ENCODE measurements around the gene RASGEF1C.
A peak's percentile ranks its signal among the peaks of the same experiment; 100 is the strongest.
"Not testable (repeated sequence)": the region's sequence is repeated elsewhere in the genome, so short reads cannot be mapped to it uniquely, and the experiment has no call there.

The RASGEF1C gene

GRCh38 chr5:180135128-180135955 is 73.7 kb downstream of the RASGEF1C start:
- DNase-seq, result peak; percentile 94 to 98

GRCh38 chr5:180133971-180134508 is 75.0 kb downstream of the RASGEF1C start:
- DNase-seq, result peak; percentile 24 to 34

DNA sequence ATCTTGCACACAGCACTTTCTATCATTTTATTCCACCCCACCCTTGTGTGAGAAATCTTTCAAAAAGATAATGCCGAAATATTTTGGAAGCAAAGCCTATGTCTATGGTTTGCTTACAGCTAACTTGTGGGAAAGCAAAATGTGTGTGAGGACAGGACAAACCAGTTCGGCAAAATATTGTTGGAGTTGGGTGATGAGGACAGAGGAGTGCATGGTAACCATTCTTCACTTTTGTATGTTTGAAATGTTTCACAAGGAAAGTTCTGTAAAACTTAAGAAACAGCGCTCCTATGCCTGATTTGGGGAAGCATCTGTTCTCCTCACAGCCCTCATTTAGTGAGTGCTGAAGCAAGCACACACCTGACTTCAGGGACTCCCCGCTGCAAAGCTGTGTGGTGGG is 75.5 kb downstream of the RASGEF1C start:
- DNase-seq, result peak in 1 of 2 donors; percentile 24

GRCh38 chr5:180133060-180133459 is 76.0 kb downstream of the RASGEF1C start:
- DNase-seq, result peak; percentile 23 to 63

GRCh38 chr5:180130876-180131740 is 77.9 kb downstream of the RASGEF1C start:
- no peak for DNase-seq

DNA sequence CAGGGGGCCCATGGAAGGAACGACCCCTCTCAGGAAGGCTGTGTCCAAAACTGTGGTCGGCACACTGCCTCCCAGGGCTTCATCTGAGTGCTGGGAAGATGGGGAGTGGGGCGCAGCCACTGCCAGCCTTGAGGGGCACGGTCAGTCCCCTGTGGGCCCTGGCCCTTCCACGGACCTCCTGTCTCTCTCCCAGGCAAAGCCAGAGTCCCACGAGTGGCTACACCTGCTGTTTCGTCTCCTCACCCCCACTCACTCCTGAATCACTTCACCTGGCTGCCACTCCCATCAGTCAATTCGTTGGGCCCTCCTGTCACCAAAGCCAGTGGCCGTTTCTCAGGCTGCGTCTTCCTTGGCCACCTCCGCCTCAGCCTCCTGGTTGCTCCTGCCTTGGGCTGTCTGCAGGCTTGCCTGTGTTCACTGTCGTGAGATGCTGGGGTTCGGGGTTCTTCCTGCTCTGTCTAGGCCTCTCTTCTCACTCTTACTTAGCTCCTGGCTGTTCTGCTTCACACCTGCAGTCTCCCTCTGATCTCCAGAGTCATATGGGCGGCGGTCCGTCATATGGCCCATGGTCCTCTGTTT is 78.6 kb downstream of the RASGEF1C start:
- DNase-seq, result no peak

- no peak for DNase-seq
These were observed 79.5 kb downstream of the RASGEF1C start for GRCh38 chr5:180129291-180130190.

DNA sequence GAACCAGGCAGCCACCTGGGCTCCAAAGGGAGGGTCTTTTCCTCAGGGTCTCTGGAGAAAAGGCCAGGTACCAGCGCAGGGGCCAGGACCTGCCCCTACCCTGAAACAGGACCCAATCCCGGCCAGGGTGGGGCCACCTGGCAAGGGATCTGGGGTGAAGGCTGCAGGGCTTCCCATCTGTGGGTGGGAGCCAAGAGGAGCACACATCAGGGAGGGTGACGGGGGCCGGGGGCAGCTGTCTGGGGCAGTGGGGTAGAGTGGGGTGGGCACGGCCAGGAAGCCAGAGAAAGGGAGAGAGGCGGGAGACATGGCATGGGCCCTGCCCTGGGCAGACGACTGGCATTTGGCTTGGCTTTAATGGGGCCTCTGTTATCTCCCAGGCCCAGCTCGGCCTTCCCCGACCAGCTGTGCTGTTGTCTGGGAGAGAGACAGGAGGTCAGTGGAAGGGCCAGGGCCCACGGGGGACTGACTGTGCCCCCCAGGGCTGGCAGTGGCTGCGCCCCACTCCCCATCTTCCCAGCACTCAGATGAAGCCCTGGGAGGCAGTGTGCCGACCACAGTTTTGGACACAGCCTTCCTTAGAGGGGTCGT is 80.2 kb downstream of the RASGEF1C start:
- no peak for DNase-seq

GRCh38 chr5:180127682-180128670 is 81.0 kb downstream of the RASGEF1C start:
- no peak for DNase-seq

- peak in 1 of 2 donors; percentile 22 for DNase-seq
These were observed 82.0 kb downstream of the RASGEF1C start for GRCh38 chr5:180126716-180127681.

GRCh38 chr5:180126156-180126555 is 82.9 kb downstream of the RASGEF1C start:
- DNase-seq, result not testable (repeated sequence)

DNA sequence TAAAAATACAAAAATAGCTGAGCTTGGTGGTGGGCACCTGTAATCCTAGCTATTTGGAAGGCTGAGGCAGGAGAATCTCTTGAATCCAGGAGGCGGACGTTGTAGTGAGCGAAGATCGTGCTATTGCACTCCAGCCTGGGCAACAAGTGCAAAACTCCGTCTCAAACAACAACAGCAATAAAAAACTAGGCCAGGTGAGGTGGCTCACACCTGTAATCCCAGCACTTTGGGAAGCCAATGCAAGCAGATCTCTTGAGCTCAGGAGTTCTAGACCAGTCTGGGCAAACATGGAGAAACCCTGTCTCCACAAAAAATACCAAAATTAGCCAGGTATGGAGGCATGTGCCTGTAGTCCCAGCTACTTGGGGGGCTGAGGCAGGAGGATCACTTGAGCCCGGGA is 84.3 kb downstream of the RASGEF1C start:
- not testable (repeated sequence) for DNase-seq

DNA sequence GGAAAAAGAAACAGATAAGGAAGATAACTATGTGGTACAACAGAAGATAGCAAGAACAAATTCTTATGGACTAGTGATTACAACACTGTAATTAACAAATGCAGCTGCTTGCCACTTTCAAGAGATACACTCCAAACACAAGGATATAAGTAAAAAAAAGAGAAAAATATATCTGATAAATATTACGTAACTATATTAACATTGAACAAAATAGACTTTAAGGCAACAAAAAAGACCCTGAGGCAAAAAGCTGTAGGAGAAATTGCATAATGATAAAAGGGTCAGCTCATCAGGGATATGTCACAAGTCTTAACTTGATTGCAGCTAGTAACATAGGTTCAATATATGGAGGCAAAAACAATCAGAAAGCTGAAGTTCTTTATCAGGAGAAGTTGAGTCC is 86.1 kb downstream of the RASGEF1C start:
- DNase-seq, result no peak

DNA sequence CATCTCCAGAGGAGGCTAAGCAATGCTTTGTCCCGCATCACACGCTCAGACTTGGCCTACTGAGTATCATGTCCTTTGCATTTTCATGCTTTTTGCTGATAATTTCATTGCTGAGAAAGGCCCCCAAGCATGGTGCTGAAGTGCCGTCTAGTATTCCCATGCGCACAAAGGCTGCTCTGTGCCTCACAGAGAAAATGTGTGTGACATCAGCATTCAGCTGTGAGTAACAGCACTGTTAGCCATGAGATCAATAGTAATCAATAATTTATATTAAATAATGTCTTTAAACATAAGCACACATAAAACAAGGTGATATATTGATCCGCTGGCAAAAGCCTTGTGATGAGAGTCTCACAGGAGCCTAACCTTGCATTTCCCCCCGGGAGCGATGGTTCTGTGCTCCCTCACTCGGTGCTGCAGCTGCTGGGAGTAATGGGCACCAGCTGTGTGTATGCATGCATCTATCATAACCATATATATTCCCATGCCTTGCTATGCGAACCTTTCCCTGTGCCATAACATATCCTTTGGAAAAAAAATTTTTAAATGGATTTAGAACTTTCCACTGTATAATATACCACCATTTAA is 87.1 kb downstream of the RASGEF1C start:
- DNase-seq, result no peak

GRCh38 chr5:180120237-180121101 is 88.5 kb downstream of the RASGEF1C start:
- no peak for DNase-seq

- no peak for DNase-seq
These were observed 89.1 kb downstream of the RASGEF1C start for GRCh38 chr5:180119903-180120236.
